Heart right ventricle (tissue), 16 donors: Measurements from ENCODE around the gene KCNE4. TPM values are rescaled to one million over a fixed set of nuclear protein-coding genes. Genes with fewer than 3 reads are reported as not detected.
"Not testable (repeated sequence)": the region's sequence is repeated elsewhere in the genome, so short reads cannot be mapped to it uniquely, and the experiment has no call there.

Source experiments
- ATAC-seq, 8 donors: fragments of 200-7000 bp; cut with Tn5 transposase; one replicate each; pipeline ENCODE4 v1.9.1; 2020; ENCODE audit warnings: mild to moderate bottlenecking in 8 of 8, moderate library complexity in 8 of 8, moderate number of reproducible peaks in 1 of 8
- DNase-seq, 2 donors: peaks; one replicate each; pipeline ENCODE4 v3.0.0-alpha.2; 2020
- H3K27ac ChIP-seq, 10 donors: fragments of 200-600 bp; sonication (generic) in 2 of 10; one replicate each; pipeline versions ENCODE4 v1.5.0 to v1.8.0; 2020 to 2022; ENCODE audit warnings: mild to moderate bottlenecking in 3 of 10
- H3K27me3 ChIP-seq, 7 donors: fragments of 200-600 bp; one replicate each; pipeline ENCODE4 v1.8.0; 2021 to 2022; ENCODE audit warnings: mild to moderate bottlenecking in 2 of 7
- H3K36me3 ChIP-seq, 9 donors: fragments of 200-600 bp; sonication (generic) in 1 of 9; one replicate each; pipeline versions ENCODE4 v1.5.0 to v1.8.0; 2020 to 2022; ENCODE audit warnings: mild to moderate bottlenecking in 2 of 9
- H3K4me1 ChIP-seq, 9 donors: fragments of 200-600 bp; sonication (generic) in 1 of 9; one replicate each; pipeline versions ENCODE4 v1.5.0 to v1.8.0; 2020 to 2022; ENCODE audit warnings: mild to moderate bottlenecking in 4 of 9
- H3K4me3 ChIP-seq, 10 donors: fragments of 200-600 bp; sonication (generic) in 2 of 10; one replicate each; pipeline versions ENCODE4 v1.5.0 to v1.8.0; 2020 to 2022; ENCODE audit warnings: mild to moderate bottlenecking in 7 of 10, moderate library complexity in 2 of 10
- H3K9me3 ChIP-seq, 11 donors: fragments of 200-600 bp in 10 of 11; sonication (generic) in 2 of 11; one replicate each; pipeline versions ENCODE4 v1.5.0 to v1.8.0; 2013 to 2022; ENCODE audit warnings: mild to moderate bottlenecking in 2 of 11, control low read depth in 1 of 11, moderate library complexity in 1 of 11
- WGBS, 2 donors: extraction: QIAGEN DNeasy Blood & Tissue Kit; methylation state at CpG; one replicate each; pipeline ENCODE4 v1.1.7; 2013; ENCODE audit warnings: inconsistent platforms in 1 of 2; 5-methylcytosine and 5-hydroxymethylcytosine counted together
- intact Hi-C, 10 donors: fragments of 100-400 bp; cut with DNase I; formaldehyde crosslinking; loops; one replicate each; pipeline versions ENCODE4 v1.11.1 to v1.14.2; 2022
- polyA plus RNA-seq, 2 donors: library from polyadenylated mRNA; stranded (reverse); fragments of 200-250 nt; gene quantifications; one replicate each; pipeline ENCODE4 v1.2.3, GENCODE V29; 2013
- total RNA-seq, 10 donors: library from RNA; stranded (reverse); fragmentation: NEBNext Ultra II Directional in 3 of 10; extraction: Animal tissue kit (Norgen Biotek cat#: 25700) in 3 of 10; gene quantifications; one replicate each; pipeline versions ENCODE4 v1.2.1 to v1.2.4, GENCODE V29; 2021 to 2023
- TF ChIP-seq, protein P1 (sequence below), 9 donors: fragments of 200-600 bp; sonication (generic) in 2 of 9; IDR thresholded peaks; one replicate each; pipeline versions ENCODE4 v1.5.0 to v1.8.0; 2021 to 2022; ENCODE audit warnings: antibody characterized with exemption in 9 of 9, mild to moderate bottlenecking in 5 of 9, moderate library complexity in 1 of 9
- donor health status: Arrhythmogenic right ventricular cardiomyopathy.
- donor health status: ischemic (EF 13 %, LVEDD 7.1; RV severe dilation, severe dysfunction).
- donor health status: healthy with polysubstance abuse.
- donor health status: DM: no; HTN: yes; CAD: no.
- donor health status: DM: no; HTN: no; CAD: no.
- donor health status: ischemic (EF 25% LVEDD 6.9; RV normal size, moderate dysfunction).
- donor health status: ischemic (EF 25% LVEDD 5.7; RV mildly dilated, moderate dysfunction).
- donor health status: healthy.
- donor health status: DM: yes; HTN: yes; CAD: no.
- donor health status: Ischemic cardiomyopathy.
- donor health status: ischemic (EF 35%, LVEDD 5.7; RV mildly dilated, moderate dysfunction).
- donor health status: nonischemic (EF 11% LVEDD 7.7; RV severe dilation, severe dysfunction).
- donor health status: DM: yes; HTN: yes; CAD: no.
- donor health status: PGD.
- donor health status: ischemic (EF 29% LVEDD 5.4; RV normal size, mild dysfunction).
- donor health status: nonischemic (EF 23%, LVEDD 6.1; RV moderate dilation, normal function).

Gene KCNE4
- total and polyA plus RNA-seq, 12 donors, result 0.28 to 5.2 (median 1.4) TPM

GRCh38 chr2:223079378-223079777, 27.4 kb downstream of the KCNE4 start:
- DNase-seq, result no peak
- no peaks in the 10 kb centered on the region for H3K9me3 ChIP-seq
- no peak for ATAC-seq
- no peaks in the 10 kb centered on the region for H3K27me3 ChIP-seq
- H3K27ac ChIP-seq, result no peak overlapping the region
- intact Hi-C loops, result no loop called here
- TF ChIP-seq, protein P1, sequence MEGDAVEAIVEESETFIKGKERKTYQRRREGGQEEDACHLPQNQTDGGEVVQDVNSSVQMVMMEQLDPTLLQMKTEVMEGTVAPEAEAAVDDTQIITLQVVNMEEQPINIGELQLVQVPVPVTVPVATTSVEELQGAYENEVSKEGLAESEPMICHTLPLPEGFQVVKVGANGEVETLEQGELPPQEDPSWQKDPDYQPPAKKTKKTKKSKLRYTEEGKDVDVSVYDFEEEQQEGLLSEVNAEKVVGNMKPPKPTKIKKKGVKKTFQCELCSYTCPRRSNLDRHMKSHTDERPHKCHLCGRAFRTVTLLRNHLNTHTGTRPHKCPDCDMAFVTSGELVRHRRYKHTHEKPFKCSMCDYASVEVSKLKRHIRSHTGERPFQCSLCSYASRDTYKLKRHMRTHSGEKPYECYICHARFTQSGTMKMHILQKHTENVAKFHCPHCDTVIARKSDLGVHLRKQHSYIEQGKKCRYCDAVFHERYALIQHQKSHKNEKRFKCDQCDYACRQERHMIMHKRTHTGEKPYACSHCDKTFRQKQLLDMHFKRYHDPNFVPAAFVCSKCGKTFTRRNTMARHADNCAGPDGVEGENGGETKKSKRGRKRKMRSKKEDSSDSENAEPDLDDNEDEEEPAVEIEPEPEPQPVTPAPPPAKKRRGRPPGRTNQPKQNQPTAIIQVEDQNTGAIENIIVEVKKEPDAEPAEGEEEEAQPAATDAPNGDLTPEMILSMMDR (IDR thresholded peaks at IDR 0.05), result no peak
- no peak overlapping the region for H3K4me3 ChIP-seq
- no peaks in the 10 kb centered on the region for H3K4me1 ChIP-seq
- 85 to 93% methylated on average over 2 of the region's 2 CpGs for WGBS, 2 donors
- H3K36me3 ChIP-seq, result no peaks in the 10 kb centered on the region

DNA sequence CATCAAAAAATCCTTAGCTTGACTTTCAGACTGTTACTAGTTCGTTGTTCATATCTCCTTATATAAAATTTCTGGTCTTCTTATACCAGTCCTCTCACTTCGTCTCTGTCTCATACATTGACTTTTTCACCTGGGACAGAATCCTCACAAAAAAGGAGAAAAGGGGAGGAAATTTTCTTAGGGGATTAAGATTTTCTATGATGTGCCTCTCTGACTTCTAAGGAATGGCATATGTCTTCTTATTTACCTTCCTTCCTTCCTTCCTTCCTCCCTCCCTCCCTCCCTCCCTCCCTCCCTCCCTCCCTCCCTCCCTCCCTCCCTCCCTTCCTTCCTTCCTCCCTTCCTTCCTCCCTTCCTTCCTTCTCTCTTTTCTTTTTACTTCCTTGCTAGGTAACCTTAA, 27.9 kb downstream of the KCNE4 start:
- TF ChIP-seq, protein P1 (IDR thresholded peaks at IDR 0.05), result no peak
- no peaks in the 10 kb centered on the region for H3K27me3 ChIP-seq
- DNase-seq (no peak), ATAC-seq (no peak)
- no peak overlapping the region for H3K4me3 ChIP-seq
- H3K4me1 ChIP-seq, result peaks cover 0 to 2% (median 0%) of the 10 kb centered on the region in 9 donors
- no peak overlapping the region for H3K27ac ChIP-seq
- no peaks in the 10 kb centered on the region for H3K36me3 ChIP-seq
- intact Hi-C loops, result loop anchor here in 1 of 10 donors (10.0 kb wide), 1 partner anchor 535 kb away; no protein-coding TSS in a partner anchor
- no peaks in the 10 kb centered on the region for H3K9me3 ChIP-seq
- WGBS, 2 donors, result 79 to 91% methylated on average over 2 of the region's 2 CpGs

DNA sequence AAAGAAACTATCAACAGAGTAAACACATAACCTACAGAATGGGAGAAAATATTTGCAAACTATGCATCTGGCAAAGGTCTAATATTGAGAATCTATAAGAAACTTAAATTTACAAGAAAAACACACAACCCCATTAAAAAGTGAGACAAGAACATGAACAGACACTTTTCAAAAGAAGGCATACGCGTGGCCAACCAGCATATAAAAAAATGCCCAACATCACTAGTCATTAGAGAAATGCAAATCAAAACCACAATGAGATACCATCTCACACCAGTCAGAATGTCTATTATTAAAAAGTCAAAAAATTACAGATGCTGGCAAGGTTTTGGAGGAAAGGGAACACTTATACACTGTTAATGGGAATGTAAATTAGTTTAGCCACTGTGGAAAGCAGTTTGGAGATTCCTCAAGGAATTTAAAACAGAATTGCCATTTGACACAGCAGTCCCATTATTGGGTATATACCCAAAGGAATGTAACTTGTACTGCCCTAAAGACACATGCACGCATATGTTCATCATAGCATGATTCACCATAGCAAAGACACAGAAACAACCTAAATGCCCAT, 28.9 kb downstream of the KCNE4 start:
- H3K36me3 ChIP-seq, ATAC-seq, H3K27ac ChIP-seq, DNase-seq, H3K4me1 ChIP-seq, H3K4me3 ChIP-seq, H3K27me3 ChIP-seq, H3K9me3 ChIP-seq: not testable (repeated sequence)
- intact Hi-C loops, result loop anchor here in 1 of 10 donors (10.0 kb wide), 1 partner anchor 536 kb away; no protein-coding TSS in a partner anchor
- WGBS, 2 donors, result 77 to 82% methylated on average over 3 of the region's 3 CpGs

GRCh38 chr2:223081789-223082188, 29.8 kb downstream of the KCNE4 start:
- Histone ChIP-seq H3K36me3 (no peaks in the 10 kb centered on the region), H3K4me3 (no peak overlapping the region), H3K9me3 (no peaks in the 10 kb centered on the region), H3K27me3 (no peaks in the 10 kb centered on the region), H3K27ac (no peak overlapping the region), H3K4me1 (peaks cover 0 to 7% (median 0%) of the 10 kb centered on the region in 9 donors)
- DNase-seq (no peak), ATAC-seq (no peak)
- WGBS, 2 donors, result 72 to 75% methylated on average over 3 of the region's 3 CpGs
- TF ChIP-seq, protein P1 (IDR thresholded peaks at IDR 0.05), result no peak
- intact Hi-C loops, result loop anchor here in 1 of 10 donors (10.0 kb wide), 1 partner anchor 537 kb away; no protein-coding TSS in a partner anchor

DNA sequence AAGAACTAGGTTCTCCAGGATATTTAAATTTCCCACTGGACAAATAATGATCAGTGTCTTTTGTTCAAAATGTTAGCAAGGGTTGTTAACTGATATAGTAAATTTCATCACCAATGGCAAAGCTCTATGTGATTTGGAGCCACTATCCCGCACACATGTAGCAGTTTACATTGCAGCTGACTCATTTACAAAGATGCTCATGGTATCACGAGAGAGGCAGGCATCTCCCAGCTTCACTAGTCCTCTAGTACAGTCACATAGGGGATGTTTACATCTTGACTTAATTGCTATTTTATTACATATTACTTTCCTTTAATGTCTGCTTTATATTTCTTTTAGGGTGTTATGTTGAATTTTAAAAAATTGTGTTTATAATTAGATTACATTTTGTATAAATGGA, 30.7 kb downstream of the KCNE4 start:
- TF ChIP-seq, protein P1 (IDR thresholded peaks at IDR 0.05), result no peak
- Histone ChIP-seq H3K27me3 (no peaks in the 10 kb centered on the region), H3K4me1 (peaks cover 0 to 7% (median 0%) of the 10 kb centered on the region in 9 donors), H3K27ac (no peak overlapping the region), H3K4me3 (no peak overlapping the region), H3K9me3 (no peaks in the 10 kb centered on the region), H3K36me3 (no peaks in the 10 kb centered on the region)
- no peak for ATAC-seq
- intact Hi-C loops, result loop anchor here in 1 of 10 donors (10.0 kb wide), 1 partner anchor 538 kb away; no protein-coding TSS in a partner anchor
- 35 to 48% methylated on average over 2 of the region's 2 CpGs for WGBS, 2 donors
- no peak for DNase-seq
